ENCODE results near the gene ZNF529. TPM values are rescaled to one million over a fixed set of nuclear protein-coding genes. Genes with fewer than 3 reads are reported as not detected.

ZNF529 gene
- total and polyA plus RNA-seq, 2 of the 13 experiments (the other 11 are each of a cell fraction or from before 2014, with no cell fraction given): 9.3 to 10.6 TPM

- Histone ChIP-seq H4K20me1 (ENCODE audit: insufficient read depth, low read length) (no peaks in the 10 kb centered on the region), H3K27ac (ENCODE audit: extremely low read length, insufficient read depth, low read length) (no peak overlapping the region), H3K4me1 (ENCODE audit: insufficient read depth, low read length) (no peaks in the 10 kb centered on the region), H3K79me2 (ENCODE audit: insufficient read depth, low read length) (no peaks in the 10 kb centered on the region), H3K9me3 (ENCODE audit: low read length) (peaks cover 99% of the 10 kb centered on the region), H3K4me2 (ENCODE audit: low read depth, low read length) (no peak overlapping the region), H2AFZ (ENCODE audit: low read length) (no peak overlapping the region), H3K4me3 (replicated peaks in 1 of 3; ENCODE audit: insufficient read depth in 1 of 3, low read depth in 2 of 3, low read length in 3 of 3) (no peak overlapping the region), H3K9ac (ENCODE audit: insufficient read depth, low read depth, low read length) (no peak overlapping the region), H3K36me3 (replicated peaks in 1 of 2; ENCODE audit: control insufficient read depth in 1 of 2, insufficient read depth in 2 of 2, low read length in 2 of 2) (peaks cover 16 to 62% of the 10 kb centered on the region in 2 experiments), H3K27me3 (ENCODE audit: control insufficient read depth in 1 of 2, insufficient read depth in 2 of 2, low read length in 2 of 2) (no peaks in the 10 kb centered on the region)
- FAIRE-seq: no peak
- intact Hi-C loops (cut with micrococcal nuclease; ENCODE audit: unreplicated experiment) (no loop called here), in situ Hi-C loops (cut with HindIII; ENCODE audit: extremely low pct_ligation_motif_present, low pct_unique_long_range_greater_than_20kb) (no loop called here)
- POLR2A ChIA-PET: no interaction called here
- TF ChIP-seq TIGD3 (CRISPR knock-in tag; IDR thresholded peaks at IDR 0.05; ENCODE audit: borderline replicate concordance) (no peak), ZNF274 (CRISPR knock-in tag; IDR thresholded peaks at IDR 0.05) (peak; percentile 100; the same call in 1 of the 2 replicates), ZNF788 (CRISPR knock-in tag; IDR thresholded peaks at IDR 0.05; ENCODE audit: borderline replicate concordance) (no peak)
- TF ChIP-seq, protein P1, sequence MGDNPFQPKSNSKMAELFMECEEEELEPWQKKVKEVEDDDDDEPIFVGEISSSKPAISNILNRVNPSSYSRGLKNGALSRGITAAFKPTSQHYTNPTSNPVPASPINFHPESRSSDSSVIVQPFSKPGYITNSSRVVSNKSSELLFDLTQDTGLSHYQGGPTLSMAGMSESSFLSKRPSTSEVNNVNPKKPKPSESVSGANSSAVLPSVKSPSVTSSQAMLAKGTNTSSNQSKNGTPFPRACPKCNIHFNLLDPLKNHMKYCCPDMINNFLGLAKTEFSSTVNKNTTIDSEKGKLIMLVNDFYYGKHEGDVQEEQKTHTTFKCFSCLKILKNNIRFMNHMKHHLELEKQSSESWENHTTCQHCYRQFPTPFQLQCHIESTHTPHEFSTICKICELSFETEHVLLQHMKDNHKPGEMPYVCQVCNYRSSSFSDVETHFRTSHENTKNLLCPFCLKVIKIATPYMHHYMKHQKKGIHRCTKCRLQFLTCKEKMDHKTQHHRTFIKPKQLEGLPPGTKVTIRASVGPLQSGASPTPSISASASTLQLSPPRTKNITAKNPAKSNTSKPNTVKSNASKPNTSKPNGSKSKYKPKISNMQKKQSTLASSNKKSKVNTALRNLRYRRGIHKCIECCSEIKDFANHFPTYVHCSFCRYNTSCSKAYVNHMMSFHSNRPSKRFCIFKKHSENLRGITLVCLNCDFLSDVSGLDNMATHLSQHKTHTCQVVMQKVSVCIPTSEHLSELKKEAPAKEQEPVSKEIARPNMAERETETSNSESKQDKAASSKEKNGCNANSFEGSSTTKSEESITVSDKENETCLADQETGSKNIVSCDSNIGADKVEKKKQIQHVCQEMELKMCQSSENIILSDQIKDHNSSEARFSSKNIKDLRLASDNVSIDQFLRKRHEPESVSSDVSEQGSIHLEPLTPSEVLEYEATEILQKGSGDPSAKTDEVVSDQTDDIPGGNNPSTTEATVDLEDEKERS (CRISPR knock-in tag; IDR thresholded peaks at IDR 0.05): peak; percentile 66; the same call in 1 of the 2 replicates
- no peak for DNase-seq (ENCODE audit: low spot score)
- BruUV-seq (replicated peaks): no TSS peak
- WGBS (ENCODE audit: low lambda C conversion rate): 98% methylated on average over 5 of the region's 5 CpGs
- CTCF ChIA-PET (ENCODE audit: low intra/inter-chr PET ratio, low total read pairs): no interaction called here
- no peak for ATAC-seq
Observed at GRCh38 chr19:36547001-36547732, 25.9 kb downstream of the ZNF529 start.

All from HepG2 (cell line).